ENCODE results near the gene CLSTN2. TPM values are rescaled to one million over a fixed set of nuclear protein-coding genes. Genes with fewer than 3 reads are reported as not detected.

CLSTN2 gene
- polyA plus RNA-seq, 1 experiment = 0.04 TPM

DNA sequence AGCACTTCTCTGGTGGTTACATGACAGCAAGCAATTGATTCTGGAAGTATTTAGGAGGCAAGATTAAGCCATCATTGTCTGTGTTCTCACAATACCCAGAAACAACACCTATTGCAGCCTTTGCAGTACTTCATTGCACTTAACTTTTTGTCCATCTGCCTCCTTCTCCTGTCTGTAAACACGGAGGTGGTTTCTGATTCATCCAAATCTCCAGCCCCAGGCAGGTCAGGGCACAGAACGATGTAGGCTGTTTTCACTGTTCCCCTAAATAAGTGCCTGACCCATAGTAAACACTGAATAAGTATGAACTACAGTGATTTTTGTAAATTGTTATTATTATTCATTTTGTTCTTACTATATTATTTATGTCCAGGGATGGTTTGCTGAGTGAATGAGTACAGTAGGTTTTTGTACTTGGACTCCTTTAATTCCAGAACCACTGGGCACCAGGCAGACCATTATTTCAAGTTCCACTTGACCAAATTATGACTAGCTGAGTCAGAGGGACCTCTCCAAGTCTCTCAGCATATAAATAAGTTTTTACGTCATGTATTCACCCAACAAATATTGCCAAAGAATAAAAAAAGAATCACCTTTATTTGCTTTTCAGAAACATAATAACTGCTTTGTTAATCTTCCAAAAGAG, 459.6 kb downstream of the CLSTN2 start:
- ChIA-PET POLR2A (interaction anchor here (0.5 kb wide), 1 partner anchor 782 kb away, joined by 3 read pairs; no protein-coding TSS in a partner anchor), CTCF (no interaction called here)
- Histone ChIP-seq H3K4me3 (ENCODE audit: low read depth, low read length) (no peak overlapping the region), H3K27me3 (ENCODE audit: control insufficient read depth, insufficient read depth, low read length) (no peaks in the 10 kb centered on the region), H3K27ac (ENCODE audit: low read depth, low read length) (no peak overlapping the region), H3K9me3 (ENCODE audit: control insufficient read depth, insufficient read depth, low read length) (no peaks in the 10 kb centered on the region; the same call in 1 of the 2 replicates)
- DNase-seq (ENCODE audit: low read depth, low spot score) = no peak
- TF ChIP-seq, protein P1, sequence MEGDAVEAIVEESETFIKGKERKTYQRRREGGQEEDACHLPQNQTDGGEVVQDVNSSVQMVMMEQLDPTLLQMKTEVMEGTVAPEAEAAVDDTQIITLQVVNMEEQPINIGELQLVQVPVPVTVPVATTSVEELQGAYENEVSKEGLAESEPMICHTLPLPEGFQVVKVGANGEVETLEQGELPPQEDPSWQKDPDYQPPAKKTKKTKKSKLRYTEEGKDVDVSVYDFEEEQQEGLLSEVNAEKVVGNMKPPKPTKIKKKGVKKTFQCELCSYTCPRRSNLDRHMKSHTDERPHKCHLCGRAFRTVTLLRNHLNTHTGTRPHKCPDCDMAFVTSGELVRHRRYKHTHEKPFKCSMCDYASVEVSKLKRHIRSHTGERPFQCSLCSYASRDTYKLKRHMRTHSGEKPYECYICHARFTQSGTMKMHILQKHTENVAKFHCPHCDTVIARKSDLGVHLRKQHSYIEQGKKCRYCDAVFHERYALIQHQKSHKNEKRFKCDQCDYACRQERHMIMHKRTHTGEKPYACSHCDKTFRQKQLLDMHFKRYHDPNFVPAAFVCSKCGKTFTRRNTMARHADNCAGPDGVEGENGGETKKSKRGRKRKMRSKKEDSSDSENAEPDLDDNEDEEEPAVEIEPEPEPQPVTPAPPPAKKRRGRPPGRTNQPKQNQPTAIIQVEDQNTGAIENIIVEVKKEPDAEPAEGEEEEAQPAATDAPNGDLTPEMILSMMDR (IDR thresholded peaks at IDR 0.05; ENCODE audit: low read depth, low read length) = no peak

DNA sequence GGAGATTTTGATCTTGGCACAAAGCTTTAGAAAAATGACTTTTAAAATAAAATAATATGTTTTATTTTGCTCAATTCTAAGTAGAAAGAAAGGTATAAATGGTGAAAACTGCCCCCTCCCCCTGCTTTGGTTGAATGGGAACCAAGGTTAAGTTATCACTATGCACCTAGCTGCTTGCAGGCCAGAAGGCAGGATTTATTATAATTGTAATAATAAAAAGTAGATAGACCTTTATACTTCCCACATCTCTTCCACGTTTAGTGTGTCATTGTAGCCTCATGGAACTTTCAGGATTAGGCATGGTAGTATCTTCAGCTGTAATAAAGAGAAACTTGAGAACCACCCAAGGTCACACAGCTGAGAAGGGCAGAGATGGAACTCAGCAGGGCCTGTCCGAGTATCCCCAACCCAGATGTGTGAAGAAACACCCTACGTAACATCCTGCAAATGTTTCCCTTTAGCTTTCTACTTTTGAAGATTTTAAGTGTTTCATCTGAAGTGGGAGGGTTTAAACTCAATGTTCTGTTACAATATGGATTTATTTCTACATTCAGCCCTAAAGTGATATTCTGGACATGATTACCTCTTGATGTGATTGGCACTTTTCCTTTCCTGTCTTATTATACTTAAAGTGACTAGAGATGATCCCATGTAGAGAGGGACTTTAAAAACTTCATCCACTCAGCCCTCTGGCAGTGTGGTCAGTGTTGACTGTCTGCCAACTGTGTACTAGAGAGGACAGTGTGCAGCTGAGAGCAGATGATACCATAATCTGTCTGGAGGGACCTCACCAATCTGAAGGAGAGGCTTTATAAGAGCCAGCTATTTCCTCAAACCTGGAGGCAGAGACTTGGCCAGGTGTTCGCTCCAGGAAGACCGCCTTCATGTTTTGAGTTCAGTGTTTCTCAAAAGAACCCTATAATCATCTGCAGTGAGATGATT, 460.4 kb downstream of the CLSTN2 start:
- Histone ChIP-seq H3K9me3 (ENCODE audit: control insufficient read depth, insufficient read depth, low read length) (no peaks in the 10 kb centered on the region; the same call in 1 of the 2 replicates), H3K27me3 (ENCODE audit: control insufficient read depth, insufficient read depth, low read length) (no peaks in the 10 kb centered on the region), H3K27ac (ENCODE audit: low read depth, low read length) (no peak overlapping the region), H3K4me3 (ENCODE audit: low read depth, low read length) (no peak overlapping the region)
- no peak for DNase-seq (ENCODE audit: low read depth, low spot score)
- POLR2A ChIA-PET = interaction anchor here (0.5 kb wide), 1 partner anchor 781 kb away, joined by 3 read pairs; no protein-coding TSS in a partner anchor
- CTCF ChIA-PET = no interaction called here
- TF ChIP-seq, protein P1 (IDR thresholded peaks at IDR 0.05; ENCODE audit: low read depth, low read length) = no peak

DNA sequence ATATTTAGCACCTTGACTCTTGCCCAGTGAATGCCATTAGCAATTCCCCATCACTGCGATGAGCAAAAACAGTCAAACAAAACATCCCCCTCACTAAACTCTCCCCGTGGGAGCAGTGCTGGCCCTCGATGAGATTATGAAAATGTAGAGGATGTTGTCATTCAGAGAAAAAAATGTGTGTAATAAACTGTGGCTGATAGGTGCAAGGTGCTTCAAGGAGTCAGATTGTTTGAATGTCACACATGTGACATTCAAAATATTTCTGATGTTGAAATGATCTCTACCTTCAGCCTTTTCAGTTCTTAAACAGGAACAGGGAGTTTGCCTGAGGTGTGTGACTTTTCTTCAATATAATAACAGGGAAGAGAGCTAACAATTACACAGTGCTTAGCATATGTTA, 461.1 kb downstream of the CLSTN2 start:
- no peak overlapping the region for H3K4me3 ChIP-seq (ENCODE audit: low read depth, low read length)
- no peak overlapping the region for H3K27ac ChIP-seq (ENCODE audit: low read depth, low read length)
- H3K9me3 ChIP-seq (ENCODE audit: control insufficient read depth, insufficient read depth, low read length) = no peaks in the 10 kb centered on the region; the same call in 1 of the 2 replicates
- TF ChIP-seq, protein P1 (IDR thresholded peaks at IDR 0.05; ENCODE audit: low read depth, low read length) = no peak
- no peak for DNase-seq (ENCODE audit: low read depth, low spot score)
- CTCF ChIA-PET = no interaction called here
- no peaks in the 10 kb centered on the region for H3K27me3 ChIP-seq (ENCODE audit: control insufficient read depth, insufficient read depth, low read length)
- POLR2A ChIA-PET = no interaction called here

DNA sequence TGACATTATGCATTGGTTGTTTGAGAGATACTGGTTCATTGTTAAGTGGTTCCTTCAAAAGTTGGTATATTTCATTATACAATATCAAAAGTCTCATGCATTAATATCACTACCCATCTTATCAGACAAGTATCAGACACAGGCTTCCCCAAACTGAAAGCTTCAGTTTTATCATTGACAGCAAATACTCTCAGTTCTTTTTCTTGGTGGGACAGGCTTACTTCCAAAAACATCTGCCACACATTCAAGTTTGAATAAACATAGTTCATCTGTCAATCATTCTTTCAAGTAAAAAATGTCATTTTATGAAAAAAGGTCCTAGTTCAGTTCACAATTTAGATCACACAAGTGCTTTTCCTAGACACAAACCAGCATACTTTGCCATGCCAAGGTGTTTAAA, 462.9 kb downstream of the CLSTN2 start:
- ChIA-PET CTCF (no interaction called here), POLR2A (no interaction called here)
- Histone ChIP-seq H3K4me3 (ENCODE audit: low read depth, low read length) (no peak overlapping the region), H3K9me3 (ENCODE audit: control insufficient read depth, insufficient read depth, low read length) (no peaks in the 10 kb centered on the region; the same call in 1 of the 2 replicates), H3K27me3 (ENCODE audit: control insufficient read depth, insufficient read depth, low read length) (no peaks in the 10 kb centered on the region), H3K27ac (ENCODE audit: low read depth, low read length) (no peak overlapping the region)
- no peak for DNase-seq (ENCODE audit: low read depth, low spot score)
- TF ChIP-seq, protein P1 (IDR thresholded peaks at IDR 0.05; ENCODE audit: low read depth, low read length) = no peak

DNA sequence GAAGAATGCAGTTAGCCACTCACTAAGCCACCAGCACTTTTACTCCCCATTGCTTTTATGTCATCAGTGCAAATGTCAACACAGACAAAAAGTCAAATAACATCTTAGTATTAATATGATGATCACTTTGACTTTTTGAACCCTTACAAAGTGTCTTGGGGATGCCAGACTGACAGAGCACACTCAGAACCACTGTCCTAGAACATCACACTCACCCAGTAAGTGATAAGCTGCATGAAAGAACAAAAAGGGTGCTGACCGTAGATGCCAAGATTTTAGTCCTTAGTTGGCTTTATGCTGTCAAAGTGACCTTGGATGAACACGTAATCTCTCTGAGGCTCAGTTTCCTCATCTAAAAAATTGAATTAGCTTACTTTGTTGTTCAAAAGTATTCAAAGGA, 463.4 kb downstream of the CLSTN2 start:
- TF ChIP-seq, protein P1 (IDR thresholded peaks at IDR 0.05; ENCODE audit: low read depth, low read length) = no peak

More for the DNA sequence above, 463.4 kb downstream of the CLSTN2 start:
- H3K9me3 ChIP-seq (ENCODE audit: control insufficient read depth, insufficient read depth, low read length) = no peaks in the 10 kb centered on the region; the same call in 1 of the 2 replicates
- CTCF ChIA-PET = no interaction called here
- no peaks in the 10 kb centered on the region for H3K27me3 ChIP-seq (ENCODE audit: control insufficient read depth, insufficient read depth, low read length)
- no peak for DNase-seq (ENCODE audit: low read depth, low spot score)
- no peak overlapping the region for H3K4me3 ChIP-seq (ENCODE audit: low read depth, low read length)
- no peak overlapping the region for H3K27ac ChIP-seq (ENCODE audit: low read depth, low read length)
- POLR2A ChIA-PET = no interaction called here
